Left ventricle myocardium superior (tissue), 1 donor: ENCODE results near the gene EPC1. TPM values are rescaled to one million over a fixed set of nuclear protein-coding genes. Genes with fewer than 3 reads are reported as not detected.
"Not testable (repeated sequence)": the region's sequence is repeated elsewhere in the genome, so short reads cannot be mapped to it uniquely, and the experiment has no call there.

ENCODE experiments used
- ATAC-seq: fragments of 200-7000 bp; cut with Tn5 transposase; one replicate; pipeline ENCODE4 v1.9.1; 2020; ENCODE audit warnings: mild to moderate bottlenecking, moderate library complexity
- DNase-seq: peaks from one replicate; pipeline ENCODE4 v3.0.0-alpha.2; 2020
- intact Hi-C: fragments of 100-400 bp; cut with micrococcal nuclease; formaldehyde crosslinking; loops from one replicate; pipeline ENCODE4 v1.11.0; 2022
- total RNA-seq: library from RNA; stranded (reverse); fragmentation: NEBNext Ultra II Directional; extraction: Animal tissue kit (Norgen Biotek cat#: 25700); gene quantifications from one replicate; pipeline ENCODE4 v1.2.1, GENCODE V29; 2021
- donor health status: DM: no; HTN: yes; CAD: no; lungs with severe emphysema.

The EPC1 gene
- total RNA-seq, 1 donor from 2014 or later, result 18.6 TPM

DNA sequence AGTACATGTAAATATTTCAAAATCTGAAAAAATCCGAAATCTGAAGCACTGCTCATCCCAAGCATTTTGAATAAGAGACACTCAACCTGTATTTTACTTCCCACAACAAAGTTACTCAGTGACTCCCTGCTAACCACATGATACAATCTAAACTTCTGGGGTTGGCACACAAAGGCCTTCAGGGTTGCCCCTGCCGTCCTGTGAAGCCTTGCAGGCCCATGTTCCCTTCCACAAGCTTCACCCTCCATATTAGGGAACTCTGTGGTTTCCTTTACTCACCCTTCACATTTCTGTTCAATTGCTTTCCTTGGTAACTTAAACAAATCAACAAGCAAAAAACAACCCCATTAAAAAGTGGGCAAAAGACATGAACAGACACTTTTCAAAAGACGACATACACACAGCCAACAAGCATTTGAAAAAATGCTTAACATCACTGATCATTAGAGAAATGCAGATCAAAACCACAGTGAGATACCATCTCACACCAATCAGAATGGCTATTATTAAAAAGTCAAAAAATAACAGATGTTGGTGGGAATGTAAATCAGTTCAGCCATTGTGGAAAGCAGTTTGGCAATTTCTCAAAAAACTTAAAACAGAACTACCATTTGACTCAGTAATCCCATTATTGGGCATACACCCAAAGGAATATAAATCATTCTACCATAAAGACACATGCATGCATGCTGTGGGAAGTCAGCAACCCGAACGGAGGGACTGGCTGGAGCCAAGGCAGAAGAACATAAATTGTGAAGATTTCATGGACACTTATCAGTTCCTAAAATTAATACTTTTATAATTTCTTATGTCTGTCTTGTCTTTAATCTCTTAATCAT, 128.5 kb downstream of the EPC1 start:
- intact Hi-C loops, DNase-seq, ATAC-seq: not testable (repeated sequence)

Other genes starting within 250 kb of the EPC1 start
- 16.7 TPM for gene CCDC7, start 99.0 kb upstream of the EPC1 start, total RNA-seq